HepG2 (cell line): ENCODE results near the gene FBLN7. TPM values are rescaled to one million over a fixed set of nuclear protein-coding genes. Genes with fewer than 3 reads are reported as not detected.

Source experiments
- CREM ChIP-seq, 2 experiments: sonication (generic) in 1 of 2; formaldehyde crosslinking in 1 of 2; IDR thresholded peaks; 2 replicates each; pipeline versions ENCODE4 v1.4.0 to v1.6.1; 2016 to 2020; ENCODE audit warnings: antibody characterized with exemption in 1 of 2, mild to moderate bottlenecking in 1 of 2, missing genetic modification reagents in 1 of 2
- HMG20B ChIP-seq: conservative IDR thresholded peaks from 2 replicates; pipeline ENCODE4 v1.6.1; 2016; ENCODE audit warnings: missing genetic modification reagents, missing compliant biosample characterization
- IKZF5 ChIP-seq: IDR thresholded peaks from 2 replicates; pipeline ENCODE4 v1.6.1; 2018; ENCODE audit warnings: missing genetic modification reagents, mild to moderate bottlenecking, missing compliant biosample characterization
- JDP2 ChIP-seq: sonication (generic); formaldehyde crosslinking; IDR thresholded peaks from 2 replicates; pipeline ENCODE4 v1.8.1; 2022; ENCODE audit warnings: missing genetic modification reagents, borderline replicate concordance
- MXI1 ChIP-seq: IDR thresholded peaks from 3 replicates; pipeline ENCODE4 v1.6.1; 2012; ENCODE audit warnings: low read depth, low read length, inconsistent platforms, borderline replicate concordance
- PHB2 ChIP-seq: fragments of 450-650 bp; IDR thresholded peaks from 2 replicates; pipeline ENCODE4 v1.6.1; 2018; ENCODE audit not compliant: partially characterized antibody
- PHF8 ChIP-seq: sonication (generic); formaldehyde crosslinking; IDR thresholded peaks from 2 replicates; pipeline ENCODE4 v1.5.0; 2020; ENCODE audit warnings: missing genetic modification reagents
- RNF2 ChIP-seq: fragments of 450-650 bp; conservative IDR thresholded peaks from 2 replicates; pipeline ENCODE4 v1.6.1; 2016; ENCODE audit warnings: low read depth
- SALL2 ChIP-seq: sonication (generic); formaldehyde crosslinking; IDR thresholded peaks from 2 replicates; pipeline ENCODE4 v1.8.1; 2023; ENCODE audit warnings: mild to moderate bottlenecking, missing genetic modification reagents, inconsistent platforms
- SMARCC2 ChIP-seq: fragments of 450-650 bp; IDR thresholded peaks from 2 replicates; pipeline ENCODE4 v1.6.1; 2017; ENCODE audit warnings: antibody characterized with exemption, mild to moderate bottlenecking
- SP2 ChIP-seq: sonication (generic); formaldehyde crosslinking; IDR thresholded peaks from 2 replicates; pipeline ENCODE4 v1.5.1; 2020; ENCODE audit warnings: mild to moderate bottlenecking, missing genetic modification reagents
- SP5 ChIP-seq: IDR thresholded peaks from 2 replicates; pipeline ENCODE4 v1.6.1; 2016; ENCODE audit warnings: low read depth, borderline replicate concordance
- STAG1 ChIP-seq: sonication (generic); formaldehyde crosslinking; IDR thresholded peaks from 2 replicates; pipeline ENCODE4 v1.4.0; 2020; ENCODE audit warnings: missing genetic modification reagents
- ZBTB10 ChIP-seq: sonication (generic); formaldehyde crosslinking; IDR thresholded peaks from 2 replicates; pipeline ENCODE4 v1.4.0; 2020; ENCODE audit warnings: missing genetic modification reagents, borderline replicate concordance
- ZNF24 ChIP-seq: fragments of 450-650 bp; IDR thresholded peaks from 2 replicates; pipeline ENCODE4 v1.6.1; 2017; ENCODE audit warnings: antibody characterized with exemption, mild to moderate bottlenecking
- ZNF34 ChIP-seq: sonication (generic); formaldehyde crosslinking; IDR thresholded peaks from 2 replicates; pipeline ENCODE4 v1.4.0; 2020; ENCODE audit warnings: mild to moderate bottlenecking, missing genetic modification reagents, borderline replicate concordance
- ZNF362 ChIP-seq: sonication (generic); formaldehyde crosslinking; IDR thresholded peaks from 2 replicates; pipeline ENCODE4 v1.4.0; 2020; ENCODE audit warnings: missing genetic modification reagents, mild to moderate bottlenecking, borderline replicate concordance
- ZNF430 ChIP-seq: sonication (generic); formaldehyde crosslinking; IDR thresholded peaks from 2 replicates; pipeline ENCODE4 v1.9.0; 2021; ENCODE audit warnings: mild to moderate bottlenecking, missing genetic modification reagents
- ZNF564 ChIP-seq: sonication (generic); formaldehyde crosslinking; IDR thresholded peaks from 2 replicates; pipeline ENCODE4 v1.8.1; 2023; ENCODE audit warnings: mild to moderate bottlenecking, missing genetic modification reagents
- ZNF749 ChIP-seq: sonication (generic); formaldehyde crosslinking; IDR thresholded peaks from 2 replicates; pipeline ENCODE4 v1.8.0; 2022; ENCODE audit warnings: mild to moderate bottlenecking, missing genetic modification reagents, moderate library complexity, borderline replicate concordance
- ZNF781 ChIP-seq: sonication (generic); formaldehyde crosslinking; IDR thresholded peaks from 2 replicates; pipeline ENCODE4 v1.5.1; 2020; ENCODE audit warnings: borderline replicate concordance, mild to moderate bottlenecking, missing genetic modification reagents; ENCODE audit errors: not compliant biosample characterization
- polyA plus RNA-seq, 8 experiments: library from polyadenylated mRNA; depleted of rRNA in 3 of 8; stranded (reverse) in 7 of 8; unstranded in 1 of 8; fragments of >200 nt; fragmentation: Illumina TruSeq in 4 of 8; extraction: Trizol in 4 of 8; gene quantifications; 2 replicates each; pipeline versions ENCODE4 v1.2.1 to v1.2.3, GENCODE V29; 2011 to 2016; ENCODE audit warnings: low read depth in 4 of 8, missing spikeins in 1 of 8, mixed read lengths in 1 of 8; ENCODE audit not compliant: insufficient read depth in 1 of 8
- total RNA-seq, 5 experiments: library from RNA; depleted of rRNA; stranded (reverse); fragments of >200 nt; fragmentation: Illumina TruSeq; extraction: Trizol; gene quantifications; 2 replicates each; pipeline ENCODE4 v1.2.3, GENCODE V29; 2016; ENCODE audit warnings: low read depth in 1 of 5
- TF ChIP-seq, protein P1 (sequence below): sonication (generic); formaldehyde crosslinking; IDR thresholded peaks from 2 replicates; pipeline ENCODE4 v1.9.0; 2021; ENCODE audit warnings: missing genetic modification reagents, borderline replicate concordance

FBLN7 gene
- total and polyA plus RNA-seq, 2 of the 13 experiments (the other 11 are each of a cell fraction or from before 2014, with no cell fraction given) = 1.4 to 2.3 TPM

- TF ChIP-seq JDP2 (CRISPR knock-in tag) = no peak
- no peak; the same call in 1 of the 2 replicates for TF ChIP-seq PHF8
- no peak for TF ChIP-seq STAG1 (CRISPR knock-in tag)
- no peak for TF ChIP-seq PHB2
- TF ChIP-seq SP2 = no peak
- 0 out of 2 replicates have a peak, but pooled peaks have one; percentile 10 for TF ChIP-seq ZNF34 (CRISPR knock-in tag)
- TF ChIP-seq SALL2 (CRISPR knock-in tag) = no peak
- no peak for TF ChIP-seq ZNF24
- TF ChIP-seq IKZF5 = no peak
- TF ChIP-seq ZNF781 (CRISPR knock-in tag) = no peak
- TF ChIP-seq HMG20B (CRISPR knock-in tag) = no peak
- TF ChIP-seq ZNF362 (CRISPR knock-in tag) = no peak
- no peak for TF ChIP-seq CREM (IDR thresholded peaks at IDR 0.05)
- no peak for TF ChIP-seq CREM (CRISPR knock-in tag; IDR thresholded peaks at IDR 0.05)
- TF ChIP-seq SMARCC2 = no peak
- TF ChIP-seq ZBTB10 (CRISPR knock-in tag) = no peak
- TF ChIP-seq ZNF749 = no peak
- TF ChIP-seq SP5 (CRISPR knock-in tag) = no peak
- TF ChIP-seq, protein P1, sequence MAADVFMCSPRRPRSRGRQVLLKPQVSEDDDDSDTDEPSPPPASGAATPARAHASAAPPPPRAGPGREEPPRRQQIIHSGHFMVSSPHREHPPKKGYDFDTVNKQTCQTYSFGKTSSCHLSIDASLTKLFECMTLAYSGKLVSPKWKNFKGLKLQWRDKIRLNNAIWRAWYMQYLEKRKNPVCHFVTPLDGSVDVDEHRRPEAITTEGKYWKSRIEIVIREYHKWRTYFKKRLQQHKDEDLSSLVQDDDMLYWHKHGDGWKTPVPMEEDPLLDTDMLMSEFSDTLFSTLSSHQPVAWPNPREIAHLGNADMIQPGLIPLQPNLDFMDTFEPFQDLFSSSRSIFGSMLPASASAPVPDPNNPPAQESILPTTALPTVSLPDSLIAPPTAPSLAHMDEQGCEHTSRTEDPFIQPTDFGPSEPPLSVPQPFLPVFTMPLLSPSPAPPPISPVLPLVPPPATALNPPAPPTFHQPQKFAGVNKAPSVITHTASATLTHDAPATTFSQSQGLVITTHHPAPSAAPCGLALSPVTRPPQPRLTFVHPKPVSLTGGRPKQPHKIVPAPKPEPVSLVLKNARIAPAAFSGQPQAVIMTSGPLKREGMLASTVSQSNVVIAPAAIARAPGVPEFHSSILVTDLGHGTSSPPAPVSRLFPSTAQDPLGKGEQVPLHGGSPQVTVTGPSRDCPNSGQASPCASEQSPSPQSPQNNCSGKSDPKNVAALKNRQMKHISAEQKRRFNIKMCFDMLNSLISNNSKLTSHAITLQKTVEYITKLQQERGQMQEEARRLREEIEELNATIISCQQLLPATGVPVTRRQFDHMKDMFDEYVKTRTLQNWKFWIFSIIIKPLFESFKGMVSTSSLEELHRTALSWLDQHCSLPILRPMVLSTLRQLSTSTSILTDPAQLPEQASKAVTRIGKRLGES (CRISPR knock-in tag) = no peak
- no peak for TF ChIP-seq ZNF564 (CRISPR knock-in tag)
- peak; percentile 57 for TF ChIP-seq ZNF430 (CRISPR knock-in tag)
- no peak for TF ChIP-seq RNF2
- no peak for TF ChIP-seq MXI1
Observed at GRCh38 chr2:112137516-112138158, 548 bp upstream of the FBLN7 start (continued).
